Testis (tissue), 2 donors: ENCODE results near the gene BIVM.

Source experiments
- POLR2A ChIP-seq: fragments of 450-650 bp; IDR thresholded peaks from one replicate; pipeline ENCODE4 v1.6.1; 2017; ENCODE audit warnings: antibody characterized with exemption, mild to moderate bottlenecking, moderate library complexity
- TF ChIP-seq, protein P1 (sequence below), 3 experiments: fragments of 450-650 bp in 2 of 3; fragments of 200-600 bp in 1 of 3; sonication (generic) in 1 of 3; IDR thresholded peaks; one replicate each; pipeline ENCODE4 v1.5.1; 2016 to 2019; ENCODE audit warnings: antibody characterized with exemption in 3 of 3, mild to moderate bottlenecking in 2 of 3, moderate library complexity in 1 of 3

DNA sequence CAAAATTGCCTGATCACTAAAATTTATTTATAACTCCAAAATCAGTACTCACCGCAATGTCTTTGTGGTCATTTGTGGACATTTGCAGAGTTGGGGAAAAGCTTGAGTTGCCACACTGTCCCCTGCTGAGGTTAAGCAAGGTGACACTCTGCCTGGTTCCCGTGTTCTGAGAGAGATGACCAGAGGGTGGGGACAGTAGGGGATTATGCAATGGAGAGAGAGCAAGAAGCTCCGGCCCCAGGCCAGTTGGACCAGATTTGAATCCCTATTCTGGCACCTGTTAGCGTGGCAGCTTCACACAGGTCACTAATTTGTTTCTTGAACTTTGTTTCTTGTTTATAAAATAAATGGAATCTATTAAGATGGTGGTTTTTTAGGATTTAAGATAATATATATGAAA lies 64.7 kb downstream of the BIVM start:
- no peak for TF ChIP-seq POLR2A
- TF ChIP-seq, protein P1, sequence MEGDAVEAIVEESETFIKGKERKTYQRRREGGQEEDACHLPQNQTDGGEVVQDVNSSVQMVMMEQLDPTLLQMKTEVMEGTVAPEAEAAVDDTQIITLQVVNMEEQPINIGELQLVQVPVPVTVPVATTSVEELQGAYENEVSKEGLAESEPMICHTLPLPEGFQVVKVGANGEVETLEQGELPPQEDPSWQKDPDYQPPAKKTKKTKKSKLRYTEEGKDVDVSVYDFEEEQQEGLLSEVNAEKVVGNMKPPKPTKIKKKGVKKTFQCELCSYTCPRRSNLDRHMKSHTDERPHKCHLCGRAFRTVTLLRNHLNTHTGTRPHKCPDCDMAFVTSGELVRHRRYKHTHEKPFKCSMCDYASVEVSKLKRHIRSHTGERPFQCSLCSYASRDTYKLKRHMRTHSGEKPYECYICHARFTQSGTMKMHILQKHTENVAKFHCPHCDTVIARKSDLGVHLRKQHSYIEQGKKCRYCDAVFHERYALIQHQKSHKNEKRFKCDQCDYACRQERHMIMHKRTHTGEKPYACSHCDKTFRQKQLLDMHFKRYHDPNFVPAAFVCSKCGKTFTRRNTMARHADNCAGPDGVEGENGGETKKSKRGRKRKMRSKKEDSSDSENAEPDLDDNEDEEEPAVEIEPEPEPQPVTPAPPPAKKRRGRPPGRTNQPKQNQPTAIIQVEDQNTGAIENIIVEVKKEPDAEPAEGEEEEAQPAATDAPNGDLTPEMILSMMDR (IDR thresholded peaks at IDR 0.05): no peak
